A549 treated with Mapracorat at 1 μM for 4 hours (cell line): ENCODE measurements around the gene C9orf85. TPM values are rescaled to one million over a fixed set of nuclear protein-coding genes. Genes with fewer than 3 reads are reported as not detected.

ENCODE experiments used
- total RNA-seq: library from RNA; stranded (reverse); fragments of 200-300 nt; extraction: Qiagen RNA extraction; gene quantifications from 5 replicates; pipeline ENCODE4 v1.2.3, GENCODE V29; 2022

The C9orf85 gene
- total RNA-seq = 12.2 to 17.3 TPM (median 14.2 TPM) in 5 replicates

GRCh38 chr9:71911061-71911907 lies at the start of gene C9orf85, which contains the start of gene ABHD17B:
Gene C9orf85, plus strand, starts transcription at chr9:71911639. Its CDS starts 96 bp downstream, at chr9:71911735.
Gene ABHD17B, minus strand, starts transcription at chr9:71911193. Its CDS starts 36,113 bp downstream, at chr9:71875080.

Other genes starting within 250 kb of the C9orf85 start
- gene CEMIP2, start 143.1 kb upstream of the C9orf85 start, total RNA-seq = 63.4 to 84.4 TPM (median 63.6 TPM) in 5 replicates
- 11.5 to 17.7 TPM (median 16.6 TPM) in 5 replicates for gene ABHD17B, start 446 bp upstream of the C9orf85 start, total RNA-seq
- not detected in 5 replicates for gene C9orf57, start 149.0 kb downstream of the C9orf85 start, total RNA-seq
- gene GDA, start 237.8 kb downstream of the C9orf85 start, total RNA-seq = 0.48 to 1.4 TPM (median 1.0 TPM) in 5 replicates